Left lung (tissue), 14 donors: Measurements from ENCODE around the gene INIP. TPM values are rescaled to one million over a fixed set of nuclear protein-coding genes. Genes with fewer than 3 reads are reported as not detected.

Experiments
- ATAC-seq: fragments of 200-7000 bp; cut with Tn5 transposase; one replicate; pipeline ENCODE4 v1.9.1; 2020; ENCODE audit warnings: moderate library complexity
- DNase-seq, 4 donors: peaks; one replicate each; pipeline ENCODE4 v3.0.0-alpha.2; 2013 to 2020
- H3K27ac ChIP-seq, 2 donors: fragments of 200-600 bp; sonication (generic) in 1 of 2; one replicate each; pipeline versions ENCODE4 v1.5.0 to v1.8.0; 2020 to 2021
- H3K27me3 ChIP-seq, 2 donors: fragments of 200-600 bp; sonication (generic) in 1 of 2; one replicate each; pipeline versions ENCODE4 v1.5.0 to v1.8.0; 2020 to 2021
- H3K36me3 ChIP-seq, 2 donors: fragments of 200-600 bp; sonication (generic) in 1 of 2; one replicate each; pipeline versions ENCODE4 v1.5.0 to v1.8.0; 2020 to 2021
- H3K4me1 ChIP-seq, 2 donors: fragments of 200-600 bp; one replicate each; pipeline ENCODE4 v1.8.0; 2021
- H3K4me3 ChIP-seq, 2 donors: fragments of 200-600 bp; sonication (generic) in 1 of 2; one replicate each; pipeline versions ENCODE4 v1.5.0 to v1.8.0; 2020 to 2021; ENCODE audit warnings: mild to moderate bottlenecking in 1 of 2
- H3K9me3 ChIP-seq, 2 donors: fragments of 200-600 bp; sonication (generic) in 1 of 2; one replicate each; pipeline versions ENCODE4 v1.5.0 to v1.8.0; 2020 to 2021
- intact Hi-C, 2 donors: fragments of 100-400 bp; cut with DNase I; formaldehyde crosslinking; loops; one replicate each; pipeline versions ENCODE4 v1.11.2 to v1.14.2; 2022
- long read RNA-seq, 12 donors: library from polyadenylated mRNA in 2 of 12; unstranded in 2 of 12; transcript quantifications; one replicate each; pipeline ENCODE4 v2.0.0 and lab custom pipeline, GENCODE V29; 2019 to 2026
- polyA plus RNA-seq, 6 donors: library from polyadenylated mRNA; unstranded; fragments of 120-200 nt; gene quantifications; one replicate each; pipeline ENCODE4 v1.2.1, GENCODE V29; 2013; ENCODE audit not compliant: insufficient read length in 6 of 6
- total RNA-seq, 2 donors: library from RNA; stranded (reverse); fragmentation: NEBNext Ultra II Directional; extraction: Animal tissue kit (Norgen Biotek cat#: 25700); gene quantifications; one replicate each; pipeline ENCODE4 v1.2.1, GENCODE V29; 2021
- TF ChIP-seq, protein P1 (sequence below), 2 donors: fragments of 200-600 bp; sonication (generic) in 1 of 2; IDR thresholded peaks; one replicate each; pipeline versions ENCODE4 v1.5.0 to v1.8.0; 2021; ENCODE audit warnings: antibody characterized with exemption in 2 of 2
- donor health status: DM: no; HTN: yes; CAD: no.
- donor health status: DM: no; HTN: no; CAD: no.

INIP gene
- total RNA-seq, result 10 to 100 TPM; 22.8 to 25.4 TPM
- polyA plus RNA-seq, result 10 to 100 TPM; 31.4 to 41.3 (median 35.5) TPM
- long read RNA-seq, donor 1, full-length matches to known transcripts, result 22 of 22 reads
- long read RNA-seq, donor 1, partial matches to known transcripts, result 0 of 22 reads
- long read RNA-seq, donor 1, other reads (novel, unspliced or antisense), result 0 of 22 reads
- long read RNA-seq, donor 2, full-length matches to known transcripts, result 13 of 13 reads
- long read RNA-seq, donor 2, partial matches to known transcripts, result 0 of 13 reads
- long read RNA-seq, donor 2, other reads (novel, unspliced or antisense), result 0 of 13 reads
- long read RNA-seq, donor 3, full-length matches to known transcripts, result 13 of 13 reads
- long read RNA-seq, donor 3, partial matches to known transcripts, result 0 of 13 reads
- long read RNA-seq, donor 3, other reads (novel, unspliced or antisense), result 0 of 13 reads
- long read RNA-seq, donor 4, full-length matches to known transcripts, result 6 of 10 reads
- long read RNA-seq, donor 4, partial matches to known transcripts, result 0 of 10 reads
- long read RNA-seq, donor 4, other reads (novel, unspliced or antisense), result 4 of 10 reads
- long read RNA-seq, donor 5, full-length matches to known transcripts, result 16 of 16 reads
- long read RNA-seq, donor 5, partial matches to known transcripts, result 0 of 16 reads
- long read RNA-seq, donor 5, other reads (novel, unspliced or antisense), result 0 of 16 reads
- long read RNA-seq, donor 6, full-length matches to known transcripts, result 9 of 9 reads
- long read RNA-seq, donor 6, partial matches to known transcripts, result 0 of 9 reads
- long read RNA-seq, donor 6, other reads (novel, unspliced or antisense), result 0 of 9 reads
- long read RNA-seq, donor 7, full-length matches to known transcripts, result 6 of 6 reads
- long read RNA-seq, donor 7, partial matches to known transcripts, result 0 of 6 reads
- long read RNA-seq, donor 7, other reads (novel, unspliced or antisense), result 0 of 6 reads
- long read RNA-seq, donor 8, full-length matches to known transcripts, result 10 of 10 reads
- long read RNA-seq, donor 8, partial matches to known transcripts, result 0 of 10 reads
- long read RNA-seq, donor 8, other reads (novel, unspliced or antisense), result 0 of 10 reads
- long read RNA-seq, donor 9, result 0 reads
- long read RNA-seq, donor 10, full-length matches to known transcripts, result 5 of 12 reads
- long read RNA-seq, donor 10, partial matches to known transcripts, result 0 of 12 reads
- long read RNA-seq, donor 10, other reads (novel, unspliced or antisense), result 7 of 12 reads
- long read RNA-seq, donor 11, full-length matches to known transcripts, result 11 of 11 reads
- long read RNA-seq, donor 11, partial matches to known transcripts, result 0 of 11 reads
- long read RNA-seq, donor 11, other reads (novel, unspliced or antisense), result 0 of 11 reads
- long read RNA-seq, donor 12, full-length matches to known transcripts, result 16 of 16 reads
- long read RNA-seq, donor 12, partial matches to known transcripts, result 0 of 16 reads
- long read RNA-seq, donor 12, other reads (novel, unspliced or antisense), result 0 of 16 reads

DNA sequence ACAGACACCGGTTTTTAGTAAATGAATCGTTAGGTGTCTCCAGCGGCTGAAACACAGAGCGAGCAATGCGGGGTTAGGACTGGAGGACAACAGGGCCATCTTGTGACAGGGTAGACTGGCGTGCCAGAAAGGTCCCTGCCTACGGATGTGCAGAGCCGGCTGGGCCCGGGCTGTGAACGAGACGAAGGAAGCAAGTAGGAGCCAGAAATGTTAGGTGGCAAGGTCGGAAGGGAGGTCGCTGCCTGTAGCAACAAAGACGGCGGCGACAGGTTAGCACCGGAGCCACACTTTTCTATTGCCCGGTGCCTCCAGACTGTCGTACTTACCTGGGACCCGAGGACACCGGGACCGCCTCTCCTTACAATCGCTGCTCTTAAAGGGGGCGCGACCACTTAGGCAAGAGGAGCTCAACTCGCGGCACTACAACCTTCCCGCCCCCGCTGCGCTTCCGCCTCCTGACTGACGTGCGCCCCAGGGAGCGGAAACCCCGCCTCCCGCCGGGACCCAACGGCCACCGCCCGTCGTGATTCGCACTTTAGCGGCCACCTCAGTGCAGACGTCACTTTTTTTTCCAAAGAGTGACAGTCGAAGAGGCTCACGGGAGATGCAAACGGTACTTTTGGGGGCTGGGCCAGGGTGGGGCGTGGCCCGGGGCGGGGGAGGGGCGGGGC, at the start of gene INIP:
Gene INIP (minus strand): TSS at position 457 of the 671 bp plus-strand sequence. CDS start 1,632 bp downstream, outside the sequence.
- peak; percentile 94 to 99 (median 98) for DNase-seq
- Histone ChIP-seq H3K4me1 (peaks cover 5 to 19% of the 10 kb centered on the region in 2 donors), H3K27ac (peak within 1 kb of the TSS; percentile 81 to 84), H3K27me3 (no peaks in the 10 kb centered on the region), H3K4me3 (peak within 1 kb of the TSS; percentile 62 to 66), H3K36me3 (peaks cover 0 to 6% of the 10 kb centered on the region in 2 donors), H3K9me3 (no peaks in the 10 kb centered on the region)
- ATAC-seq, result peak; percentile 98
- TF ChIP-seq, protein P1, sequence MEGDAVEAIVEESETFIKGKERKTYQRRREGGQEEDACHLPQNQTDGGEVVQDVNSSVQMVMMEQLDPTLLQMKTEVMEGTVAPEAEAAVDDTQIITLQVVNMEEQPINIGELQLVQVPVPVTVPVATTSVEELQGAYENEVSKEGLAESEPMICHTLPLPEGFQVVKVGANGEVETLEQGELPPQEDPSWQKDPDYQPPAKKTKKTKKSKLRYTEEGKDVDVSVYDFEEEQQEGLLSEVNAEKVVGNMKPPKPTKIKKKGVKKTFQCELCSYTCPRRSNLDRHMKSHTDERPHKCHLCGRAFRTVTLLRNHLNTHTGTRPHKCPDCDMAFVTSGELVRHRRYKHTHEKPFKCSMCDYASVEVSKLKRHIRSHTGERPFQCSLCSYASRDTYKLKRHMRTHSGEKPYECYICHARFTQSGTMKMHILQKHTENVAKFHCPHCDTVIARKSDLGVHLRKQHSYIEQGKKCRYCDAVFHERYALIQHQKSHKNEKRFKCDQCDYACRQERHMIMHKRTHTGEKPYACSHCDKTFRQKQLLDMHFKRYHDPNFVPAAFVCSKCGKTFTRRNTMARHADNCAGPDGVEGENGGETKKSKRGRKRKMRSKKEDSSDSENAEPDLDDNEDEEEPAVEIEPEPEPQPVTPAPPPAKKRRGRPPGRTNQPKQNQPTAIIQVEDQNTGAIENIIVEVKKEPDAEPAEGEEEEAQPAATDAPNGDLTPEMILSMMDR (IDR thresholded peaks at IDR 0.05), result peak in 1 of 2 donors; percentile 25
- intact Hi-C loops, result no loop called here

GRCh38 chr9:112765281-112765680, 47.4 kb upstream of the INIP start:
- Histone ChIP-seq H3K36me3 (no peaks in the 10 kb centered on the region), H3K4me3 (no peak overlapping the region), H3K27me3 (no peaks in the 10 kb centered on the region), H3K27ac (no peak overlapping the region), H3K9me3 (no peaks in the 10 kb centered on the region), H3K4me1 (peaks cover 0 to 8% of the 10 kb centered on the region in 2 donors)
- DNase-seq, result no peak
- no peak for ATAC-seq
- intact Hi-C loops, result no loop called here
- TF ChIP-seq, protein P1 (IDR thresholded peaks at IDR 0.05), result no peak

DNA sequence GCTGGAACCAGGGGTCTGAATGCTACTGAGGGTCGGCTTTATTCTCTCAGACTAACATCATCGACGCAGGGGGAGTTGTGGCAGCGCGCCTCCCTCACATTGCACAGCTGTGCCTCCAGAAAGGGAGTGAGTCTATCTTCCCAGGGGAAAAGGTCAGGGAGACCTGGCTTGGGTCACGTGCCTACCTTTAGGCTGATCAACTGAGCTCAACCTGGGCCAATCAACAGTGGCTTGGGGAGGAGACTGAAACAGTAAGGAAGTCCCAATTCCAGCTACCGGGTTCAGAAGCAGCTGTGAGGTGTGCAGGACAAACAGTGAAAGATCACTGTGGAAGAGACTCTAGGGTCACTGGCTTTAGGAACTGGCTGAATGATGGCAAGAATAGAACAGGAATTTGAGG, 46.9 kb upstream of the INIP start:
- no peak for DNase-seq
- H3K4me1 ChIP-seq, result peaks cover 0 to 13% of the 10 kb centered on the region in 2 donors
- no peaks in the 10 kb centered on the region for H3K9me3 ChIP-seq
- H3K27ac ChIP-seq, result no peak overlapping the region
- intact Hi-C loops, result no loop called here
- no peaks in the 10 kb centered on the region for H3K36me3 ChIP-seq
- TF ChIP-seq, protein P1 (IDR thresholded peaks at IDR 0.05), result no peak
- peak; percentile 18 for ATAC-seq
- no peaks in the 10 kb centered on the region for H3K27me3 ChIP-seq
- no peak overlapping the region for H3K4me3 ChIP-seq

- peak; percentile 53 for ATAC-seq
- H3K9me3 ChIP-seq, result no peaks in the 10 kb centered on the region
- H3K36me3 ChIP-seq, result no peaks in the 10 kb centered on the region
- H3K27ac ChIP-seq, result no peak overlapping the region
- no peak for DNase-seq
- H3K4me1 ChIP-seq, result peaks cover 0 to 13% of the 10 kb centered on the region in 2 donors
- H3K27me3 ChIP-seq, result no peaks in the 10 kb centered on the region
- intact Hi-C loops, result no loop called here
- no peak overlapping the region for H3K4me3 ChIP-seq
- TF ChIP-seq, protein P1 (IDR thresholded peaks at IDR 0.05), result no peak
These were observed 46.4 kb upstream of the INIP start for GRCh38 chr9:112764344-112764743.
